PC-9 (cell line): ENCODE data around the gene JHY.

ENCODE experiments used
- CTCF ChIP-seq: fragments of 200-600 bp; sonication (generic); conservative IDR thresholded peaks from 2 replicates; pipeline ENCODE4 v1.6.1; 2017; ENCODE audit warnings: mixed run types, antibody characterized with exemption, mild to moderate bottlenecking, moderate library complexity
- EZH2 ChIP-seq: fragments of 200-600 bp; sonication (generic); IDR thresholded peaks from 2 replicates; pipeline ENCODE4 v1.8.0; 2017; ENCODE audit warnings: antibody characterized with exemption, low read depth

- TF ChIP-seq CTCF, result no peak
- no peak for TF ChIP-seq EZH2
These were observed 5.6 kb downstream of the JHY start for GRCh38 chr11:122888162-122888561.
